WI38 (cell line): Measurements from ENCODE around the gene RAI14.

Source experiments
- H3K4me3 ChIP-seq: 2 replicates; pipeline ENCODE4 v1.5.1; 2011; ENCODE audit warnings: low read depth, mild to moderate bottlenecking, control low read depth, low read length
- TF ChIP-seq, protein P1 (sequence below): IDR thresholded peaks from 2 replicates; pipeline ENCODE4 v1.5.1; 2012; ENCODE audit warnings: low read depth, mild to moderate bottlenecking, control low read depth, low read length

Gene RAI14

GRCh38 chr5:34616651-34617050 lies 39.5 kb upstream of the RAI14 start:
- no peak overlapping the region for H3K4me3 ChIP-seq
- TF ChIP-seq, protein P1, sequence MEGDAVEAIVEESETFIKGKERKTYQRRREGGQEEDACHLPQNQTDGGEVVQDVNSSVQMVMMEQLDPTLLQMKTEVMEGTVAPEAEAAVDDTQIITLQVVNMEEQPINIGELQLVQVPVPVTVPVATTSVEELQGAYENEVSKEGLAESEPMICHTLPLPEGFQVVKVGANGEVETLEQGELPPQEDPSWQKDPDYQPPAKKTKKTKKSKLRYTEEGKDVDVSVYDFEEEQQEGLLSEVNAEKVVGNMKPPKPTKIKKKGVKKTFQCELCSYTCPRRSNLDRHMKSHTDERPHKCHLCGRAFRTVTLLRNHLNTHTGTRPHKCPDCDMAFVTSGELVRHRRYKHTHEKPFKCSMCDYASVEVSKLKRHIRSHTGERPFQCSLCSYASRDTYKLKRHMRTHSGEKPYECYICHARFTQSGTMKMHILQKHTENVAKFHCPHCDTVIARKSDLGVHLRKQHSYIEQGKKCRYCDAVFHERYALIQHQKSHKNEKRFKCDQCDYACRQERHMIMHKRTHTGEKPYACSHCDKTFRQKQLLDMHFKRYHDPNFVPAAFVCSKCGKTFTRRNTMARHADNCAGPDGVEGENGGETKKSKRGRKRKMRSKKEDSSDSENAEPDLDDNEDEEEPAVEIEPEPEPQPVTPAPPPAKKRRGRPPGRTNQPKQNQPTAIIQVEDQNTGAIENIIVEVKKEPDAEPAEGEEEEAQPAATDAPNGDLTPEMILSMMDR = no peak

DNA sequence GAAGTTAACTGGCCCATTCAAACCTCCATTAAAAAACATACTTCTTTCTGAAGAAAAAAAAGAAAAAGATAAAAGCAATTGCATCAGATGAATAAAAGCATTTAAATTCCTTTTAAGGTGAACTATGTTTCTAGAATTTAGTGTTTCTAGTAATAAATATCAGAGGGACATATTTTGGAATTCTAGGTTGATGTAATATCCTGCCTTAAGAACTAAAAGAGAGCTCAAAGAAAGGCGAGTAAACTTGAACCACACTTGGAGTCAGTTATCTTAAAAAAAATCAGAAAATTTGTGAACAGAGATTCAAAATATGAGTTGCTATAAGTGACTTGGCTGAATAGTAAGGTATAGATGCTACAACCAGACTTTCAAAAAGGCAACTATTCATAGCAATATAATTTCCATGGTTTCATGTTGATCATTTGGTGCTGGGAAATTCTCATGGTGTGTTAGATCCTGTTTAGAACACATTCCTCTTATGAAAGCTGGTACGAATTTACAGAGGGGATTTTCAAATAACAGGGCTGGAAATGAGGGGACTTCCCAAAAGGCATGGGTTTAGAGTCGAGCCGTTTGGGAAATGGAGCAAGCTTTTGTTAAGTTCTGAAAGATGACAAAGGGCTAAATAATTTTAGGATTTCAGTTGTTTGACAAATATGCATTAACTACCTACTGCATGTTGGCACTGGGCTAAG lies 37.6 kb upstream of the RAI14 start:
- H3K4me3 ChIP-seq = no peak overlapping the region
- TF ChIP-seq, protein P1 = no peak

DNA sequence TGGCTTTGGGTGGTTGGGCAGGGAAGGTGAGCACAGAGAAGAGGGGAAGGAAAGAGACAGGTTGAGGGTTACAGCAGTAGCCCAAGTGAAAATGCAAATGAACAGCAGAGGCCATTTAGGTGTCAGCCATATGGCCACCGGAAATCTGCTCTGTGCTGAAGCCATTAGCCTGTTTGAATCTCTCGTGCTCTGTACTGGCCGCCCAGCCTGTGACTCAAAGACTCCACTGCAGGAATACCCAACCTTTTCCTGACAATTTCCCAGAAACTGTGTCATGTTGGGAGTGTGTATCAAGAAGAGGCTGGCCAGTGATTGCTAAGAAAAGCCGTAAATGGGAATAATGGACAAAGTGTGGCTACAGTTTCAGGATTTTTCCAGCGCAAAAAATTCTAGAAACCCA lies 35.9 kb upstream of the RAI14 start:
- H3K4me3 ChIP-seq = no peak overlapping the region
- TF ChIP-seq, protein P1 = no peak

GRCh38 chr5:34621277-34622097 lies 34.6 kb upstream of the RAI14 start:
- no peak overlapping the region for H3K4me3 ChIP-seq
- TF ChIP-seq, protein P1 = no peak

GRCh38 chr5:34622098-34622400 lies 34.1 kb upstream of the RAI14 start:
- TF ChIP-seq, protein P1 = no peak
- no peak overlapping the region for H3K4me3 ChIP-seq

GRCh38 chr5:34624691-34625090 lies 31.4 kb upstream of the RAI14 start:
- TF ChIP-seq, protein P1 = no peak
- H3K4me3 ChIP-seq = no peak overlapping the region

GRCh38 chr5:34625246-34625645 lies 30.9 kb upstream of the RAI14 start:
- TF ChIP-seq, protein P1 = no peak
- H3K4me3 ChIP-seq = no peak overlapping the region
